GM12874 (cell line): ENCODE data around the gene CEP72.

Source experiments
- CTCF ChIP-seq: IDR thresholded peaks from 2 replicates; pipeline ENCODE4 v1.5.1; 2011; ENCODE audit warnings: low read depth, mild to moderate bottlenecking, control low read depth, low read length, moderate library complexity; ENCODE audit not compliant: insufficient read depth

The CEP72 gene

GRCh38 chr5:600886-601541, 11.1 kb upstream of the CEP72 start:
- no peak for TF ChIP-seq CTCF

- TF ChIP-seq CTCF: no peak
Measured at GRCh38 chr5:601771-602465, 10.2 kb upstream of the CEP72 start.

- no peak for TF ChIP-seq CTCF
Measured at GRCh38 chr5:602466-603035, 9.6 kb upstream of the CEP72 start.

- no peak for TF ChIP-seq CTCF
Measured at GRCh38 chr5:603081-603998, 8.8 kb upstream of the CEP72 start.

- TF ChIP-seq CTCF: no peak
Measured at GRCh38 chr5:604391-604831, 7.7 kb upstream of the CEP72 start.

- no peak for TF ChIP-seq CTCF
Measured at GRCh38 chr5:606061-606460, 6.1 kb upstream of the CEP72 start.
